Calu3 (cell line): ENCODE data around the gene CRYBG3. TPM values are rescaled to one million over a fixed set of nuclear protein-coding genes. Genes with fewer than 3 reads are reported as not detected.

Experiments
- BruUV-seq: library from RNA; stranded (reverse); fragments of 400-500 nt; replicated peaks from 2 replicates; lab custom pipeline; 2021; lab: Mats Ljungman, UMichigan
- CTCF ChIA-PET: fragments of 300-600 bp; sonication (Branson Sonifier 250); formaldehyde crosslinking; loops from one replicate; lab custom pipeline; 2022; ENCODE audit warnings: antibody characterized with exemption; lab: Charles Lee
- DNase-seq: peaks from one replicate; pipeline ENCODE4 v3.0.0; 2022
- H3K27ac Mint-ChIP-seq: one replicate; pipeline ENCODE4 v1.8.0; 2022; ENCODE audit warnings: mixed read lengths; ENCODE audit not compliant: unreplicated experiment
- H3K27me3 Mint-ChIP-seq: one replicate; pipeline ENCODE4 v1.8.0; 2022; ENCODE audit warnings: mixed read lengths; ENCODE audit not compliant: unreplicated experiment
- H3K36me3 Mint-ChIP-seq: one replicate; pipeline ENCODE4 v1.8.0; 2022; ENCODE audit warnings: mild to moderate bottlenecking, moderate library complexity, mixed read lengths; ENCODE audit not compliant: insufficient read depth, unreplicated experiment
- H3K4me1 Mint-ChIP-seq: one replicate; pipeline ENCODE4 v1.8.0; 2022; ENCODE audit warnings: mild to moderate bottlenecking, low read depth, mixed read lengths; ENCODE audit not compliant: unreplicated experiment
- H3K4me3 Mint-ChIP-seq: one replicate; pipeline ENCODE4 v1.8.0; 2022; ENCODE audit warnings: mild to moderate bottlenecking, low read depth, moderate library complexity, mixed read lengths; ENCODE audit not compliant: unreplicated experiment
- H3K9me3 Mint-ChIP-seq: one replicate; pipeline ENCODE4 v1.8.0; 2022; ENCODE audit warnings: low read depth, mixed read lengths; ENCODE audit not compliant: unreplicated experiment
- intact Hi-C: fragments of 100-400 bp; cut with micrococcal nuclease; formaldehyde crosslinking; loops from one replicate; pipeline ENCODE4 v1.10.0; 2022; ENCODE audit not compliant: unreplicated experiment
- total RNA-seq: library from RNA; stranded (reverse); gene quantifications from 2 replicates; pipeline ENCODE4 v1.2.3, GENCODE V29; 2022
- TF ChIP-seq, protein P1 (sequence below): fragments of 200-600 bp; IDR thresholded peaks from one replicate; pipeline ENCODE4 v1.8.0; 2022; ENCODE audit warnings: antibody characterized with exemption; ENCODE audit not compliant: unreplicated experiment

CRYBG3 gene
- total RNA-seq, 1 experiment from 2014 or later, result 10.3 TPM

GRCh38 chr3:97952872-97953271 is 131.1 kb downstream of the CRYBG3 start:
- Mint-ChIP-seq H3K36me3 (peaks cover 19% of the 10 kb centered on the region), H3K4me1 (no peaks in the 10 kb centered on the region), H3K9me3 (no peaks in the 10 kb centered on the region), H3K27ac (no peak overlapping the region), H3K4me3 (no peak overlapping the region), H3K27me3 (no peaks in the 10 kb centered on the region)
- no peak for DNase-seq
- TF ChIP-seq, protein P1, sequence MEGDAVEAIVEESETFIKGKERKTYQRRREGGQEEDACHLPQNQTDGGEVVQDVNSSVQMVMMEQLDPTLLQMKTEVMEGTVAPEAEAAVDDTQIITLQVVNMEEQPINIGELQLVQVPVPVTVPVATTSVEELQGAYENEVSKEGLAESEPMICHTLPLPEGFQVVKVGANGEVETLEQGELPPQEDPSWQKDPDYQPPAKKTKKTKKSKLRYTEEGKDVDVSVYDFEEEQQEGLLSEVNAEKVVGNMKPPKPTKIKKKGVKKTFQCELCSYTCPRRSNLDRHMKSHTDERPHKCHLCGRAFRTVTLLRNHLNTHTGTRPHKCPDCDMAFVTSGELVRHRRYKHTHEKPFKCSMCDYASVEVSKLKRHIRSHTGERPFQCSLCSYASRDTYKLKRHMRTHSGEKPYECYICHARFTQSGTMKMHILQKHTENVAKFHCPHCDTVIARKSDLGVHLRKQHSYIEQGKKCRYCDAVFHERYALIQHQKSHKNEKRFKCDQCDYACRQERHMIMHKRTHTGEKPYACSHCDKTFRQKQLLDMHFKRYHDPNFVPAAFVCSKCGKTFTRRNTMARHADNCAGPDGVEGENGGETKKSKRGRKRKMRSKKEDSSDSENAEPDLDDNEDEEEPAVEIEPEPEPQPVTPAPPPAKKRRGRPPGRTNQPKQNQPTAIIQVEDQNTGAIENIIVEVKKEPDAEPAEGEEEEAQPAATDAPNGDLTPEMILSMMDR, result no peak
- CTCF ChIA-PET, result no interaction called here
- BruUV-seq, result no TSS peak
- intact Hi-C loops, result no loop called here

GRCh38 chr3:97954228-97954827 is 132.5 kb downstream of the CRYBG3 start:
- no peaks in the 10 kb centered on the region for H3K4me1 Mint-ChIP-seq
- no peaks in the 10 kb centered on the region for H3K27me3 Mint-ChIP-seq
- no peak overlapping the region for H3K4me3 Mint-ChIP-seq
- DNase-seq, result no peak
- H3K27ac Mint-ChIP-seq, result no peak overlapping the region
- no TSS peak for BruUV-seq
- no peaks in the 10 kb centered on the region for H3K9me3 Mint-ChIP-seq
- TF ChIP-seq, protein P1, result no peak
- intact Hi-C loops, result no loop called here
- H3K36me3 Mint-ChIP-seq, result peaks cover 7% of the 10 kb centered on the region
- CTCF ChIA-PET, result no interaction called here

DNA sequence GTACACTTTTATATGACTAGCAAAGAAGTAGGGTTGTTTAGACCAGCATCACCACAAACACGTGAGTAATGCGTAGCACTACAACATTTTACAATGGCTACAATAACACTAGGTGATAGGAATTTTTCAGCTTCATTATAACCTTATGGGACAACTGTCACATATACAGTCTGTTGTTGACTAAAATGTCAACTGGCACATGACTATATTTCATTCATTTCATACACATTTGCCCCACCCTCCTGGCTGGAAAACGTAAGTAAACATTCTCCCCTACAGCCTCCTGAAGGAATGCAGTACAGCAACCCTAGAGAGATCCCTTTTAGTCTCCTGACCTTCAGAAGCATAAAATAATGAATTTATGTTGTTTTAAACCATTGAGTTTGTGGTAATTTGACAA is 134.2 kb downstream of the CRYBG3 start:
- Mint-ChIP-seq H3K4me1 (no peaks in the 10 kb centered on the region), H3K9me3 (no peaks in the 10 kb centered on the region), H3K27ac (no peak overlapping the region), H3K4me3 (no peak overlapping the region), H3K27me3 (no peaks in the 10 kb centered on the region), H3K36me3 (no peaks in the 10 kb centered on the region)
- TF ChIP-seq, protein P1, result no peak
- no peak for DNase-seq
- no TSS peak for BruUV-seq
- intact Hi-C loops, result no loop called here
- CTCF ChIA-PET, result no interaction called here

GRCh38 chr3:97957617-97958311 is 136.0 kb downstream of the CRYBG3 start:
- DNase-seq, result no peak
- Mint-ChIP-seq H3K36me3 (no peaks in the 10 kb centered on the region), H3K4me1 (peaks cover 14% of the 10 kb centered on the region), H3K4me3 (no peak overlapping the region), H3K27ac (no peak overlapping the region), H3K9me3 (no peaks in the 10 kb centered on the region), H3K27me3 (no peaks in the 10 kb centered on the region)
- intact Hi-C loops, result no loop called here
- TF ChIP-seq, protein P1, result no peak
- CTCF ChIA-PET, result no interaction called here
- no TSS peak for BruUV-seq
